Uterus (tissue), 2 donors: Measurements from ENCODE around the gene UHMK1.

Experiments used
- CTCF ChIP-seq, 4 experiments: fragments of 200-600 bp in 2 of 4; fragments of 450-650 bp in 2 of 4; sonication (generic) in 2 of 4; IDR thresholded peaks; one replicate each; pipeline ENCODE4 v1.5.1; 2016 to 2019; ENCODE audit warnings: antibody characterized with exemption in 4 of 4, mild to moderate bottlenecking in 2 of 4, moderate library complexity in 1 of 4
- POLR2A ChIP-seq, 2 donors: fragments of 450-650 bp; IDR thresholded peaks; one replicate each; pipeline ENCODE4 v1.6.1; 2016; ENCODE audit warnings: antibody characterized with exemption in 2 of 2, mild to moderate bottlenecking in 1 of 2, moderate library complexity in 1 of 2

DNA sequence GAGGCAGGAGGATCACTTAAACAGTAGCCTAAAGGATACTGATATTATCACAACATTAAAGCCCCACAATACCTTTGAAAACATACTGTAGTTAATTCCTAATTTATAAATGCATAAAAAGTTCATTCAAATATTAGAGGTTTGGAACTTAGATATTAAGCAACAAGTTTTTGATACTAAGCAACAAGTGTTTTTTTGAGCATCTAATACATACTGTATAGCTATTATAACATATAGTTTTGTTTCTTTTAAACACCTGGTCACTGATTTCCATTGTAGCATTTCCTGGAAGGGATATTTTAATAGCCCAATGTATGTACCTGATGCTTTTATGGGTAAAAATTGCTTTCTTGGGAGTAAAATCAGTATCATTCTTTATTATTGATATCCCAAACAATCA is 4.5 kb downstream of the UHMK1 start:
- TF ChIP-seq CTCF (IDR thresholded peaks at IDR 0.05) (no peak), POLR2A (IDR thresholded peaks at IDR 0.05) (no peak)
